Temporal lobe (tissue), 1 donor: ENCODE results near the gene SLC66A2. TPM values are rescaled to one million over a fixed set of nuclear protein-coding genes. Genes with fewer than 3 reads are reported as not detected.

ENCODE experiments used
- total RNA-seq: library from RNA; depleted of rRNA; stranded (reverse); fragments of >200 nt; gene quantifications from one replicate; pipeline ENCODE4 v1.2.3, GENCODE V29; 2014

Gene SLC66A2
- total RNA-seq, 1 donor from 2014 or later = 19.7 TPM

Other genes with a start within 250 kb of the SLC66A2 start
- 0.25 TPM for gene KCNG2, start 153.7 kb downstream of the SLC66A2 start, total RNA-seq
- gene HSBP1L1, start 13.0 kb upstream of the SLC66A2 start, total RNA-seq = 1.5 TPM
- gene TXNL4A, start 36.9 kb upstream of the SLC66A2 start, total RNA-seq = 30.0 TPM
- gene RBFA, start 82.8 kb upstream of the SLC66A2 start, total RNA-seq = 31.0 TPM
- 17.5 TPM for gene ADNP2, start 157.6 kb upstream of the SLC66A2 start, total RNA-seq